Activated T-cell treated with anti-CD3 and anti-CD28 coated beads, Interleukin-2, amount 50 U/mL, for 72 hours (primary cell): ENCODE results near the gene NFIL3. TPM values are rescaled to one million over a fixed set of nuclear protein-coding genes. Genes with fewer than 3 reads are reported as not detected.
"Not testable (repeated sequence)": the region's sequence is repeated elsewhere in the genome, so short reads cannot be mapped to it uniquely, and the experiment has no call there.

ENCODE experiments used
- ATAC-seq, 2 donors: fragments of 150-1000 bp; cut with Tn5 transposase; replicated peaks in 1 of 2; 2 replicates each; pipeline ENCODE4 v1.10.0; 2021; ENCODE audit warnings: moderate library complexity in 2 of 2, mild to moderate bottlenecking in 1 of 2
- DNase-seq, 2 donors: peaks; one replicate each; pipeline ENCODE4 v3.0.0; 2021 to 2022; ENCODE audit warnings: mixed read lengths in 1 of 2
- H3K27ac Mint-ChIP-seq: one replicate; pipeline ENCODE4 v1.8.0; 2022; ENCODE audit warnings: mild to moderate bottlenecking, moderate library complexity, mixed read lengths
- H3K27me3 Mint-ChIP-seq: one replicate; pipeline ENCODE4 v1.8.0; 2022; ENCODE audit warnings: low read depth, mixed read lengths
- H3K36me3 Mint-ChIP-seq, 2 donors: one replicate each; pipeline ENCODE4 v1.8.0; 2022; ENCODE audit warnings: mixed read lengths in 2 of 2, mild to moderate bottlenecking in 1 of 2; ENCODE audit not compliant: insufficient read depth in 2 of 2
- H3K4me1 Mint-ChIP-seq: one replicate; pipeline ENCODE4 v1.8.0; 2022; ENCODE audit warnings: low read depth, mixed read lengths
- H3K4me3 Mint-ChIP-seq, 2 donors: one replicate each; pipeline ENCODE4 v1.8.0; 2022; ENCODE audit warnings: mild to moderate bottlenecking in 2 of 2, mixed read lengths in 2 of 2, moderate library complexity in 2 of 2
- H3K9me3 Mint-ChIP-seq, 2 donors: one replicate each; pipeline ENCODE4 v1.8.0; 2022; ENCODE audit warnings: mixed read lengths in 2 of 2
- total RNA-seq, 2 donors: library from RNA; stranded (reverse); gene quantifications; one replicate each; pipeline ENCODE4 v1.2.3, GENCODE V29; 2022

Gene NFIL3
- total RNA-seq, 2 donors from 2014 or later: 208 to 246 TPM

GRCh38 chr9:91403665-91404543 lies 19.7 kb downstream of the NFIL3 start:
- H3K4me3 Mint-ChIP-seq: peak overlapping the region in 1 of 2 donors; percentile 14
- peaks cover 9 to 14% of the 10 kb centered on the region in 2 donors for H3K36me3 Mint-ChIP-seq
- peak; percentile 18 to 26 for ATAC-seq
- peak overlapping the region; percentile 84 for H3K27ac Mint-ChIP-seq
- DNase-seq: no peak
- H3K4me1 Mint-ChIP-seq: peaks cover 25% of the 10 kb centered on the region
- no peaks in the 10 kb centered on the region for H3K27me3 Mint-ChIP-seq
- no peaks in the 10 kb centered on the region for H3K9me3 Mint-ChIP-seq

GRCh38 chr9:91398926-91399325 lies 24.7 kb downstream of the NFIL3 start:
- Mint-ChIP-seq H3K36me3 (peaks cover 0 to 2% of the 10 kb centered on the region in 2 donors), H3K4me1 (peaks cover 32% of the 10 kb centered on the region), H3K9me3 (no peaks in the 10 kb centered on the region), H3K27me3 (peaks cover 8% of the 10 kb centered on the region), H3K27ac (no peak overlapping the region), H3K4me3 (no peak overlapping the region)
- DNase-seq: no peak
- no peak for ATAC-seq

- Mint-ChIP-seq H3K4me3 (peak overlapping the region; percentile 68 to 78), H3K27ac (peak overlapping the region; percentile 85), H3K27me3 (peaks cover 8% of the 10 kb centered on the region), H3K36me3 (no peaks in the 10 kb centered on the region), H3K4me1 (peaks cover 22% of the 10 kb centered on the region), H3K9me3 (no peaks in the 10 kb centered on the region)
- peak; percentile 71 to 74 for ATAC-seq
- peak; percentile 28 to 41 for DNase-seq
Observed at GRCh38 chr9:91395553-91396471, 27.8 kb downstream of the NFIL3 start.

GRCh38 chr9:91395106-91395552 lies 28.5 kb downstream of the NFIL3 start:
- DNase-seq: no peak
- peak overlapping the region; percentile 85 for H3K27ac Mint-ChIP-seq
- H3K4me1 Mint-ChIP-seq: peaks cover 22% of the 10 kb centered on the region
- peaks cover 8% of the 10 kb centered on the region for H3K27me3 Mint-ChIP-seq
- H3K4me3 Mint-ChIP-seq: peak overlapping the region; percentile 68 to 78
- H3K36me3 Mint-ChIP-seq: no peaks in the 10 kb centered on the region
- ATAC-seq: peak; percentile 40 to 45
- H3K9me3 Mint-ChIP-seq: no peaks in the 10 kb centered on the region

- DNase-seq: no peak
- H3K4me1 Mint-ChIP-seq: peaks cover 22% of the 10 kb centered on the region
Observed at GRCh38 chr9:91393826-91394225, 29.8 kb downstream of the NFIL3 start.

GRCh38 chr9:91392435-91392834 lies 31.2 kb downstream of the NFIL3 start:
- H3K27ac Mint-ChIP-seq: no peak overlapping the region
- H3K4me1 Mint-ChIP-seq: peaks cover 22% of the 10 kb centered on the region

More at GRCh38 chr9:91393826-91394225, 29.8 kb downstream of the NFIL3 start:
- Mint-ChIP-seq H3K27ac (no peak overlapping the region), H3K4me3 (no peak overlapping the region), H3K27me3 (peaks cover 8% of the 10 kb centered on the region), H3K9me3 (no peaks in the 10 kb centered on the region), H3K36me3 (no peaks in the 10 kb centered on the region)
- ATAC-seq: no peak

GRCh38 chr9:91391818-91392217 lies 31.8 kb downstream of the NFIL3 start:
- no peak overlapping the region for H3K27ac Mint-ChIP-seq
- peaks cover 23% of the 10 kb centered on the region for H3K4me1 Mint-ChIP-seq
- DNase-seq: no peak
- ATAC-seq: no peak
- H3K36me3 Mint-ChIP-seq: no peaks in the 10 kb centered on the region
- H3K27me3 Mint-ChIP-seq: no peaks in the 10 kb centered on the region
- no peaks in the 10 kb centered on the region for H3K9me3 Mint-ChIP-seq
- no peak overlapping the region for H3K4me3 Mint-ChIP-seq

More at GRCh38 chr9:91392435-91392834, 31.2 kb downstream of the NFIL3 start:
- no peaks in the 10 kb centered on the region for H3K9me3 Mint-ChIP-seq
- DNase-seq (no peak), ATAC-seq (no peak)
- no peaks in the 10 kb centered on the region for H3K36me3 Mint-ChIP-seq
- H3K27me3 Mint-ChIP-seq: no peaks in the 10 kb centered on the region
- no peak overlapping the region for H3K4me3 Mint-ChIP-seq

- Mint-ChIP-seq H3K9me3 (no peaks in the 10 kb centered on the region), H3K4me1 (peaks cover 26% of the 10 kb centered on the region), H3K36me3 (no peaks in the 10 kb centered on the region), H3K27ac (no peak overlapping the region), H3K27me3 (no peaks in the 10 kb centered on the region), H3K4me3 (no peak overlapping the region)
- DNase-seq (no peak), ATAC-seq (no peak)
Observed at GRCh38 chr9:91391412-91391811, 32.2 kb downstream of the NFIL3 start.

- not testable (repeated sequence) for H3K4me3 Mint-ChIP-seq, H3K9me3 Mint-ChIP-seq, H3K4me1 Mint-ChIP-seq, H3K36me3 Mint-ChIP-seq, H3K27me3 Mint-ChIP-seq, H3K27ac Mint-ChIP-seq, ATAC-seq, DNase-seq
Observed at GRCh38 chr9:91389686-91390085, 33.9 kb downstream of the NFIL3 start.

GRCh38 chr9:91386765-91387164 lies 36.9 kb downstream of the NFIL3 start:
- H3K27me3 Mint-ChIP-seq: peaks cover 13% of the 10 kb centered on the region

GRCh38 chr9:91384954-91385353 lies 38.7 kb downstream of the NFIL3 start:
- no peak for DNase-seq
- no peaks in the 10 kb centered on the region for H3K9me3 Mint-ChIP-seq
- H3K27me3 Mint-ChIP-seq: peaks cover 29% of the 10 kb centered on the region
- no peak for ATAC-seq
- H3K4me1 Mint-ChIP-seq: peaks cover 5% of the 10 kb centered on the region
- H3K27ac Mint-ChIP-seq: no peak overlapping the region
- no peak overlapping the region for H3K4me3 Mint-ChIP-seq
- peaks cover 0 to 4% of the 10 kb centered on the region in 2 donors for H3K36me3 Mint-ChIP-seq

More at GRCh38 chr9:91386765-91387164, 36.9 kb downstream of the NFIL3 start:
- DNase-seq (no peak), ATAC-seq (no peak)
- H3K27ac Mint-ChIP-seq: peak overlapping the region; percentile 13
- H3K4me1 Mint-ChIP-seq: peaks cover 5% of the 10 kb centered on the region
- H3K36me3 Mint-ChIP-seq: peaks cover 0 to 4% of the 10 kb centered on the region in 2 donors
- no peak overlapping the region for H3K4me3 Mint-ChIP-seq
- H3K9me3 Mint-ChIP-seq: no peaks in the 10 kb centered on the region

- H3K9me3 Mint-ChIP-seq: no peaks in the 10 kb centered on the region
- H3K27ac Mint-ChIP-seq: no peak overlapping the region
- H3K4me3 Mint-ChIP-seq: no peak overlapping the region
- H3K4me1 Mint-ChIP-seq: peaks cover 8% of the 10 kb centered on the region
- H3K27me3 Mint-ChIP-seq: peaks cover 36% of the 10 kb centered on the region
- ATAC-seq (no peak), DNase-seq (no peak)
- peaks cover 0 to 4% of the 10 kb centered on the region in 2 donors for H3K36me3 Mint-ChIP-seq
Observed at GRCh38 chr9:91383577-91383976, 40.1 kb downstream of the NFIL3 start.

GRCh38 chr9:91382298-91382697 lies 41.3 kb downstream of the NFIL3 start:
- H3K27me3 Mint-ChIP-seq: peaks cover 42% of the 10 kb centered on the region
- H3K36me3 Mint-ChIP-seq: peaks cover 5 to 7% of the 10 kb centered on the region in 2 donors
- DNase-seq (no peak), ATAC-seq (no peak)
- peaks cover 9% of the 10 kb centered on the region for H3K4me1 Mint-ChIP-seq
- no peak overlapping the region for H3K4me3 Mint-ChIP-seq
- H3K27ac Mint-ChIP-seq: no peak overlapping the region
- peaks cover 3 to 4% of the 10 kb centered on the region in 2 donors for H3K9me3 Mint-ChIP-seq
